ENCODE measurements around the gene HSH2D. TPM values are rescaled to one million over a fixed set of nuclear protein-coding genes. Genes with fewer than 3 reads are reported as not detected.
A peak's percentile ranks its signal among the peaks of the same experiment; 100 is the strongest.

Gene HSH2D
- total and polyA plus RNA-seq, 12 donors, result 0.21 to 4.7 (median 0.97) TPM; not detected in 1

DNA sequence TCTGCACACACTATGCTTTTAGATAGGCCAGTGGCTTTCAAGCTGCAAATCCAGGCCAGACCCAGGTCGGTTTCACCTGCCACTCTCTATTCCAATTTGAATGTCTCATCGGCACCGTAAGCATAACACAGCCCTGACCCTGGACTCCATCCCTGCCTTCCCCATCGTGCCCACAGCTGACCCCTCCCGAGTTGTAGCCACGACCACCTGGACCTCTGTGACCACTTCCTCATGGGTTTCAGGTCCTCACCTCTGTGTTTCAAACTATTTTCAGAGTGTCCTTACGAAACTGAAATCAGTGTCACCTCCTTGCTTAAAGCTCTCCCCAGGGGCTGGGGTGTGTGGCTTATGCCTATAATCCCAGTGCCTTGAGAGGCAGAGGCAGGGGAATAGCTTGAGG is 9.0 kb upstream of the HSH2D start:
- Histone ChIP-seq H3K36me3 (replicated peaks in 1 of 2) (peaks cover 0 to 35% of the 10 kb centered on the region in 2 donors), H3K4me1 (replicated peaks in 1 of 2) (peaks cover 0 to 6% of the 10 kb centered on the region in 2 donors), H3K4me3 (no peak overlapping the region), H3K9me3 (replicated peaks in 1 of 3) (no peaks in the 10 kb centered on the region), H3K27ac (no peak overlapping the region), H3K27me3 (no peaks in the 10 kb centered on the region)
- no peak for DNase-seq
- WGBS, 4 donors, result 76 to 79% (median 76%) methylated on average over 7 of the region's 7 CpGs
- TF ChIP-seq, protein P1, sequence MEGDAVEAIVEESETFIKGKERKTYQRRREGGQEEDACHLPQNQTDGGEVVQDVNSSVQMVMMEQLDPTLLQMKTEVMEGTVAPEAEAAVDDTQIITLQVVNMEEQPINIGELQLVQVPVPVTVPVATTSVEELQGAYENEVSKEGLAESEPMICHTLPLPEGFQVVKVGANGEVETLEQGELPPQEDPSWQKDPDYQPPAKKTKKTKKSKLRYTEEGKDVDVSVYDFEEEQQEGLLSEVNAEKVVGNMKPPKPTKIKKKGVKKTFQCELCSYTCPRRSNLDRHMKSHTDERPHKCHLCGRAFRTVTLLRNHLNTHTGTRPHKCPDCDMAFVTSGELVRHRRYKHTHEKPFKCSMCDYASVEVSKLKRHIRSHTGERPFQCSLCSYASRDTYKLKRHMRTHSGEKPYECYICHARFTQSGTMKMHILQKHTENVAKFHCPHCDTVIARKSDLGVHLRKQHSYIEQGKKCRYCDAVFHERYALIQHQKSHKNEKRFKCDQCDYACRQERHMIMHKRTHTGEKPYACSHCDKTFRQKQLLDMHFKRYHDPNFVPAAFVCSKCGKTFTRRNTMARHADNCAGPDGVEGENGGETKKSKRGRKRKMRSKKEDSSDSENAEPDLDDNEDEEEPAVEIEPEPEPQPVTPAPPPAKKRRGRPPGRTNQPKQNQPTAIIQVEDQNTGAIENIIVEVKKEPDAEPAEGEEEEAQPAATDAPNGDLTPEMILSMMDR (IDR thresholded peaks at IDR 0.05), result no peak
- no peak for TF ChIP-seq POLR2A (IDR thresholded peaks at IDR 0.05)
- intact Hi-C loops (cut with DNase I), result no loop called here

GRCh38 chr19:16135430-16136127 is 7.9 kb upstream of the HSH2D start:
- WGBS, 4 donors, result 79 to 98% (median 85%) methylated on average over 4 of the region's 4 CpGs
- DNase-seq, result no peak

GRCh38 chr19:16136185-16136999 is 7.1 kb upstream of the HSH2D start:
- TF ChIP-seq, protein P1 (IDR thresholded peaks at IDR 0.05), result no peak
- no peak for TF ChIP-seq POLR2A (IDR thresholded peaks at IDR 0.05)
- Histone ChIP-seq H3K4me3 (no peak overlapping the region), H3K27me3 (no peaks in the 10 kb centered on the region), H3K27ac (no peak overlapping the region), H3K36me3 (replicated peaks in 1 of 2) (peaks cover 0 to 26% of the 10 kb centered on the region in 2 donors), H3K4me1 (replicated peaks in 1 of 2) (peaks cover 0 to 6% of the 10 kb centered on the region in 2 donors), H3K9me3 (replicated peaks in 1 of 3) (no peaks in the 10 kb centered on the region)
- intact Hi-C loops (cut with DNase I), result no loop called here
- WGBS, 4 donors, result 48 to 57% (median 52%) methylated on average over 16 of the region's 16 CpGs
- DNase-seq, result peak in 1 of 7 donors; percentile 21

More at GRCh38 chr19:16135430-16136127, 7.9 kb upstream of the HSH2D start:
- Histone ChIP-seq H3K4me3 (no peak overlapping the region), H3K9me3 (replicated peaks in 1 of 3) (no peaks in the 10 kb centered on the region), H3K36me3 (replicated peaks in 1 of 2) (peaks cover 0 to 26% of the 10 kb centered on the region in 2 donors), H3K27ac (no peak overlapping the region), H3K4me1 (replicated peaks in 1 of 2) (peaks cover 0 to 6% of the 10 kb centered on the region in 2 donors), H3K27me3 (no peaks in the 10 kb centered on the region)
- intact Hi-C loops (cut with DNase I), result no loop called here
- TF ChIP-seq, protein P1 (IDR thresholded peaks at IDR 0.05), result no peak
- TF ChIP-seq POLR2A (IDR thresholded peaks at IDR 0.05), result no peak

DNA sequence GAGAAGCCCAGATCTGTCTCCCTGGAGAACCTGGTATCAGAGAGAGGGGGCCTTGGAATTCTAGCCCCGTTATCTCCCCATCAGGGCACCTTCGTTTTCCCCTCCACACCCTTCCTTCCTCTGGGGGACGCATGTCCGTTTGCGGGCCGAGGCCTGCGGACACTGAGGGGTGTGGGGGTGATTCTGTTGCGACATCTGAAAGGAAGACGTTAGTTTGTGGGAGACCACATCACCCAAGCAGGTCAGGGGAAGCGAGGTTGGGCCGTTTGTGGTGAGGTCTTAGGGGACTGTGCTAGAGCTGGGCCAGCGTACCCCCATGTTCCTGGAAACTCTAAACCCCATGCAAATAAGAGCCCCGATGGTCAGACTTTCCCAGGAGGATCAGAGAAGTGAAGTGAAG is 3.7 kb upstream of the HSH2D start:
- Histone ChIP-seq H3K27ac (no peak overlapping the region), H3K4me3 (no peak overlapping the region), H3K9me3 (replicated peaks in 1 of 3) (no peaks in the 10 kb centered on the region), H3K27me3 (no peaks in the 10 kb centered on the region), H3K36me3 (replicated peaks in 1 of 2) (no peaks in the 10 kb centered on the region), H3K4me1 (replicated peaks in 1 of 2) (peaks cover 0 to 6% of the 10 kb centered on the region in 2 donors)
- WGBS, 4 donors, result 58 to 77% (median 69%) methylated on average over 13 of the region's 13 CpGs
- DNase-seq, result no peak
- TF ChIP-seq, protein P1 (IDR thresholded peaks at IDR 0.05), result no peak
- TF ChIP-seq POLR2A (IDR thresholded peaks at IDR 0.05), result no peak
- intact Hi-C loops (cut with DNase I), result no loop called here
